GM12878 (cell line): ENCODE data around the gene LSM6. TPM values are rescaled to one million over a fixed set of nuclear protein-coding genes. Genes with fewer than 3 reads are reported as not detected.

ENCODE experiments used
- ATAC-seq: fragments of 200-7000 bp; cut with Tn5 transposase; 3 replicates; pipeline ENCODE4 v1.9.1; 2020; ENCODE audit warnings: mild to moderate bottlenecking, moderate library complexity
- BruUV-seq: library from RNA; stranded (reverse); fragments of 400-500 nt; replicated peaks from 2 replicates; lab custom pipeline; 2021; lab: Mats Ljungman, UMichigan
- CTCF ChIA-PET: fragments of 300-600 bp; sonication (Branson Sonifier 250); formaldehyde crosslinking; extraction: SDS; loops from one replicate; lab custom pipeline; 2021; ENCODE audit warnings: inconsistent platforms; lab: Yijun Ruan, JAX
- POLR2A ChIA-PET: fragments of 350-600 bp; formaldehyde crosslinking; extraction: SDS; loops from one replicate; lab custom pipeline; 2021; ENCODE audit warnings: inconsistent platforms; lab: Charles Lee
- RAD21 ChIA-PET: fragments of 300-600 bp; sonication (Branson Sonifier 250); formaldehyde crosslinking; loops from one replicate; lab custom pipeline; 2023; ENCODE audit warnings: antibody characterized with exemption; ENCODE audit not compliant: unreplicated experiment; lab: Charles Lee
- SMC1A ChIA-PET: fragments of 300-600 bp; sonication (Branson Sonifier 250); formaldehyde crosslinking; loops from one replicate; lab custom pipeline; 2023; ENCODE audit not compliant: unreplicated experiment, uncharacterized antibody; lab: Charles Lee
- DNase-seq: peaks from one replicate; pipeline ENCODE4 v3.0.0-alpha.2; 2011; ENCODE audit warnings: low read depth, low spot score
- FAIRE-seq: peaks from 3 replicates; lab custom pipeline; 2011; peaks lifted over from hg19 to GRCh38; lab: Jason Lieb, UNC
- H2AFZ ChIP-seq: 2 replicates; pipeline ENCODE4 v1.6.0; 2011; ENCODE audit warnings: low read depth, low read length, control low read depth; ENCODE audit not compliant: control insufficient read depth
- H3K27ac ChIP-seq: 2 replicates; pipeline ENCODE4 v1.5.1; 2011; ENCODE audit warnings: control low read depth; ENCODE audit not compliant: control insufficient read depth, insufficient read depth
- H3K27me3 ChIP-seq, 2 experiments: replicated peaks in 1 of 2; 2 replicates each; pipeline versions ENCODE4 v1.6.0 to v1.6.1; 2011; ENCODE audit warnings: low read length in 1 of 2; ENCODE audit not compliant: control insufficient read depth in 2 of 2, insufficient read depth in 2 of 2
- H3K36me3 ChIP-seq, 2 experiments: 2 replicates each; pipeline ENCODE4 v1.5.1; 2011; ENCODE audit warnings: low read length in 1 of 2; ENCODE audit not compliant: control insufficient read depth in 2 of 2, insufficient read depth in 2 of 2
- H3K4me1 ChIP-seq: 2 replicates; pipeline ENCODE4 v1.6.1; 2011; ENCODE audit warnings: mild to moderate bottlenecking, low read length, moderate library complexity, mixed read lengths; ENCODE audit not compliant: control insufficient read depth, insufficient read depth
- H3K4me2 ChIP-seq: 2 replicates; pipeline ENCODE4 v1.6.0; 2011; ENCODE audit warnings: control low read depth; ENCODE audit not compliant: control insufficient read depth, insufficient read depth
- H3K4me3 ChIP-seq: fragments of 200-600 bp; sonication (generic); 2 replicates; pipeline ENCODE4 v1.5.1; 2016
- H3K79me2 ChIP-seq: 2 replicates; pipeline ENCODE4 v1.6.0; 2011; ENCODE audit warnings: low read length; ENCODE audit not compliant: control insufficient read depth, insufficient read depth
- H3K9ac ChIP-seq: 2 replicates; pipeline ENCODE4 v1.8.0; 2011; ENCODE audit warnings: low read length, control low read depth, mixed read lengths; ENCODE audit not compliant: control insufficient read depth, insufficient read depth
- H3K9me3 ChIP-seq: replicated peaks from 3 replicates; pipeline ENCODE4 v1.5.1; 2011; ENCODE audit warnings: mild to moderate bottlenecking, low read length; ENCODE audit not compliant: control insufficient read depth, insufficient read depth
- H4K20me1 ChIP-seq: 2 replicates; pipeline ENCODE4 v1.6.0; 2011; ENCODE audit not compliant: control insufficient read depth, insufficient read depth
- CBX5 ChIP-seq: sonication (generic); IDR thresholded peaks from 2 replicates; pipeline ENCODE4 v1.6.1; 2016; ENCODE audit warnings: low read depth, moderate library complexity, mild to moderate bottlenecking, inconsistent platforms
- CEBPB ChIP-seq, 2 experiments: fragments of 150-350 bp in 1 of 2; IDR thresholded peaks; 2 replicates each; pipeline ENCODE4 v1.6.1; 2012 to 2014; ENCODE audit warnings: low read depth in 2 of 2, low read length in 2 of 2, borderline replicate concordance in 1 of 2, inconsistent platforms in 1 of 2
- CHD2 ChIP-seq: IDR thresholded peaks from 2 replicates; pipeline ENCODE4 v1.6.1; 2011; ENCODE audit warnings: low read depth, low read length, improper control_type of control experiment, borderline replicate concordance
- E2F8 ChIP-seq: fragments of 450-650 bp; IDR thresholded peaks from 2 replicates; pipeline ENCODE4 v1.6.1; 2018; ENCODE audit warnings: mild to moderate bottlenecking, low read depth, moderate library complexity; ENCODE audit not compliant: partially characterized antibody
- EP300 ChIP-seq, 2 experiments: fragments of 150-350 bp in 1 of 2; IDR thresholded peaks; 2 replicates each; pipeline ENCODE4 v1.6.1; 2011 to 2012; ENCODE audit warnings: low read depth in 2 of 2, low read length in 2 of 2, borderline replicate concordance in 1 of 2, improper control_type of control experiment in 1 of 2, inconsistent platforms in 1 of 2; ENCODE audit not compliant: control insufficient read depth in 1 of 2
- HSF1 ChIP-seq: fragments of 150-350 bp; IDR thresholded peaks from 2 replicates; pipeline ENCODE4 v1.6.1; 2014; ENCODE audit warnings: mild to moderate bottlenecking, low read depth, low read length
- TCF3 ChIP-seq: IDR thresholded peaks from 2 replicates; pipeline ENCODE4 v1.6.1; 2012; ENCODE audit warnings: low read depth, mild to moderate bottlenecking, low read length, borderline replicate concordance; ENCODE audit not compliant: insufficient read depth
- ZNF24 ChIP-seq: fragments of 450-650 bp; IDR thresholded peaks from 2 replicates; pipeline ENCODE4 v1.6.1; 2017; ENCODE audit warnings: antibody characterized with exemption, mild to moderate bottlenecking
- WGBS: methylation state at CpG from one replicate; pipeline ENCODE4 v1.1.6; 2016; ENCODE audit warnings: low lambda C conversion rate; ENCODE audit not compliant: insufficient replicate concordance, insufficient coverage; ENCODE audit errors: missing lambda C conversion rate; 5-methylcytosine and 5-hydroxymethylcytosine counted together
- in situ Hi-C: fragments of 300-500 bp; cut with MboI; formaldehyde crosslinking; loops from 9 replicates; pipeline ENCODE4 v1.14.3; 2018; ENCODE audit warnings: mixed read lengths
- intact Hi-C: fragments of 100-400 bp; cut with micrococcal nuclease; formaldehyde crosslinking; loops from one replicate; pipeline ENCODE4 v1.14.2; 2022; ENCODE audit not compliant: unreplicated experiment
- polyA plus RNA-seq, 11 experiments: library from polyadenylated mRNA; depleted of rRNA in 4 of 11; unstranded in 6 of 11; stranded (reverse) in 5 of 11; fragments of >200 nt; fragmentation: Nextera tagmentation in 4 of 11; fragmentation: Illumina TruSeq in 1 of 11; extraction: Ambion mirVana in 4 of 11; extraction: Trizol in 1 of 11; gene quantifications; 1 replicate in 1 of 11; 2 replicates in 10 of 11; pipeline versions ENCODE4 v1.2.1 to v1.2.3, GENCODE V29; 2011 to 2016; ENCODE audit warnings: inconsistent platforms in 2 of 11, missing spikeins in 2 of 11, low read depth in 1 of 11
- total RNA-seq, 4 experiments: library from RNA; depleted of rRNA in 3 of 4; stranded (reverse); fragments of >200 nt in 3 of 4; fragmentation: Illumina TruSeq in 1 of 4; extraction: Trizol in 1 of 4; gene quantifications; 2 replicates each; pipeline versions ENCODE4 v1.2.1 to v1.2.3, GENCODE V29; 2013 to 2021

Gene LSM6
- total and polyA plus RNA-seq, 10 of the 15 experiments (the other 5 are each of a cell fraction or from before 2014, with no cell fraction given): 68.0 to 282 (median 229) TPM

- Histone ChIP-seq H3K27me3 (no peaks in the 10 kb centered on the region), H3K9ac (no peak overlapping the region), H3K4me1 (peaks cover 8% of the 10 kb centered on the region), H3K4me2 (no peak overlapping the region), H4K20me1 (no peaks in the 10 kb centered on the region), H3K36me3 (no peaks in the 10 kb centered on the region), H2AFZ (no peak overlapping the region), H3K79me2 (no peaks in the 10 kb centered on the region), H3K4me3 (no peak overlapping the region), H3K27ac (no peak overlapping the region), H3K9me3 (no peaks in the 10 kb centered on the region)
- no peak for ATAC-seq
- WGBS: 81% methylated on average over 6 of the region's 6 CpGs
- intact Hi-C loops: no loop called here
- SMC1A ChIA-PET: no interaction called here
- no TSS peak for BruUV-seq
- in situ Hi-C loops: loop anchor here (5.0 kb wide), 1 partner anchor 675 kb away; no protein-coding TSS in a partner anchor
- POLR2A ChIA-PET: no interaction called here
- DNase-seq: no peak
- no peak for TF ChIP-seq CEBPB (IDR thresholded peaks at IDR 0.05; ENCODE audit: borderline replicate concordance in 1 of 2, low read depth in 2 of 2, low read length in 2 of 2)
- CTCF ChIA-PET: interaction anchor here (0.8 to 1.8 kb wide), 3 partner anchors 142 to 860 kb away, joined by 3 to 7 read pairs (median 3); no protein-coding TSS in a partner anchor
- RAD21 ChIA-PET: interaction anchor here (1.1 to 1.4 kb wide), 2 partner anchors 142 to 861 kb away, joined by 3 to 4 read pairs; no protein-coding TSS in a partner anchor
- no peak for FAIRE-seq
Observed at GRCh38 chr4:146237092-146237491, 61.6 kb downstream of the LSM6 start.

GRCh38 chr4:146238107-146238506 lies 62.6 kb downstream of the LSM6 start:
- FAIRE-seq: no peak
- in situ Hi-C loops: loop anchor here (5.0 kb wide), 1 partner anchor 674 kb away; no protein-coding TSS in a partner anchor
- no peak for TF ChIP-seq HSF1
- TF ChIP-seq CHD2: no peak
- no peak for TF ChIP-seq E2F8
- no peak for TF ChIP-seq CEBPB (IDR thresholded peaks at IDR 0.05; ENCODE audit: borderline replicate concordance in 1 of 2, low read depth in 2 of 2, low read length in 2 of 2)
- no peak for TF ChIP-seq TCF3
- TF ChIP-seq EP300 (IDR thresholded peaks at IDR 0.05; ENCODE audit: borderline replicate concordance in 1 of 2, control insufficient read depth in 1 of 2, low read depth in 2 of 2, low read length in 2 of 2): no peak
- no peak for TF ChIP-seq ZNF24
- no peak for TF ChIP-seq CBX5

More at GRCh38 chr4:146238107-146238506, 62.6 kb downstream of the LSM6 start:
- no peak overlapping the region for H3K4me2 ChIP-seq
- ChIA-PET POLR2A (interaction anchor here (0.7 kb wide), 1 partner anchor 38 kb away, joined by 3 read pairs; no protein-coding TSS in a partner anchor), RAD21 (no interaction called here), CTCF (interaction anchor here (1.0 to 1.8 kb wide), 2 partner anchors 143 to 859 kb away, joined by 3 to 7 read pairs; no protein-coding TSS in a partner anchor), SMC1A (no interaction called here)
- no peak for ATAC-seq
- no peaks in the 10 kb centered on the region for H4K20me1 ChIP-seq
- no peaks in the 10 kb centered on the region for H3K79me2 ChIP-seq
- WGBS: 84% methylated on average over 3 of the region's 3 CpGs
- H2AFZ ChIP-seq: no peak overlapping the region
- no peaks in the 10 kb centered on the region for H3K36me3 ChIP-seq
- no peak overlapping the region for H3K4me3 ChIP-seq
- BruUV-seq: no TSS peak
- DNase-seq: no peak
- intact Hi-C loops: no loop called here
- no peaks in the 10 kb centered on the region for H3K27me3 ChIP-seq
- no peak overlapping the region for H3K9ac ChIP-seq
- H3K27ac ChIP-seq: no peak overlapping the region
- H3K9me3 ChIP-seq: no peaks in the 10 kb centered on the region
- H3K4me1 ChIP-seq: peaks cover 14% of the 10 kb centered on the region
